ENCODE data around the gene DCLK2. TPM values are rescaled to one million over a fixed set of nuclear protein-coding genes. Genes with fewer than 3 reads are reported as not detected.

Gene DCLK2
- total RNA-seq, 2 experiments from 2014 or later: 0.07 TPM; not detected in 1

DNA sequence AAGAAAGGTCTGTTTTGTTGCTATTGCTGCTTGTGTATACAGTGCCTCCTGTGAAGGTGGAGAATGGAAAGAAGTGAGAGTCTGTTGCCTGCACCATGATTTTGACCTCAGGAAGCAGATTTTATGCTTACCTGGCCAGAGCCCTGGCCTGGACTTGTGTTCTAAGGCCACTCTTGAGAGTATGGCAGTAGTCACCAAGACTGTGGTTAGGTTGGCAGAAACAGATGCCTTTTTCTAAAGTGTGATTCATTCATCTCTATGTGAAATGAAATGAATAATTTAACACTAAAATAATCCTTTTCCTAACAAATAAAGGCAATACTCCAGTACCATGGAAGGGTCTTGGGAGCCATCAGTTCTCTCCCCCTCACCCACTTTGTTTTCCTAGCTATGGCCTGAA lies 161.8 kb downstream of the DCLK2 start:
- Mint-ChIP-seq H3K9me3 (ENCODE audit: low read depth) (no peaks in the 10 kb centered on the region), H3K36me3 (no peaks in the 10 kb centered on the region), H3K4me3 (no peak overlapping the region), H3K27ac (no peak overlapping the region), H3K4me1 (no peaks in the 10 kb centered on the region), H3K27me3 (peaks cover 17% of the 10 kb centered on the region)
- no peak for ATAC-seq
- CTCF ChIA-PET: no interaction called here
- DNase-seq: no peak

- Mint-ChIP-seq H3K4me3 (no peak overlapping the region), H3K36me3 (no peaks in the 10 kb centered on the region), H3K9me3 (ENCODE audit: low read depth) (no peaks in the 10 kb centered on the region), H3K27ac (no peak overlapping the region), H3K27me3 (peaks cover 10% of the 10 kb centered on the region), H3K4me1 (no peaks in the 10 kb centered on the region)
- CTCF ChIA-PET: interaction anchor here (0.7 to 1.7 kb wide), 9 partner anchors 20 to 624 kb away, joined by 3 to 7 read pairs (median 3); no protein-coding TSS in a partner anchor
- DNase-seq (no peak), ATAC-seq (peak; percentile 12)
Measured at GRCh38 chr4:150242820-150243458, 164.7 kb downstream of the DCLK2 start.

- no peaks in the 10 kb centered on the region for H3K36me3 Mint-ChIP-seq
- H3K9me3 Mint-ChIP-seq (ENCODE audit: low read depth): no peaks in the 10 kb centered on the region
- H3K27ac Mint-ChIP-seq: no peak overlapping the region
- ATAC-seq (no peak), DNase-seq (no peak)
- CTCF ChIA-PET: interaction anchor here (1.2 to 1.7 kb wide), 3 partner anchors 261 to 623 kb away, joined by 3 to 7 read pairs (median 5); no protein-coding TSS in a partner anchor
- H3K4me3 Mint-ChIP-seq: no peak overlapping the region
- H3K27me3 Mint-ChIP-seq: peaks cover 10% of the 10 kb centered on the region
- no peaks in the 10 kb centered on the region for H3K4me1 Mint-ChIP-seq
Measured at GRCh38 chr4:150243932-150244331, 165.7 kb downstream of the DCLK2 start.

GRCh38 chr4:150244600-150244999 lies 166.4 kb downstream of the DCLK2 start:
- Mint-ChIP-seq H3K27me3 (peaks cover 10% of the 10 kb centered on the region), H3K9me3 (ENCODE audit: low read depth) (no peaks in the 10 kb centered on the region), H3K4me3 (no peak overlapping the region), H3K27ac (no peak overlapping the region), H3K4me1 (no peaks in the 10 kb centered on the region), H3K36me3 (no peaks in the 10 kb centered on the region)
- CTCF ChIA-PET: interaction anchor here (1.2 kb wide), 1 partner anchor 622 kb away, joined by 3 read pairs; no protein-coding TSS in a partner anchor
- ATAC-seq: no peak
- no peak for DNase-seq

- Mint-ChIP-seq H3K4me1 (no peaks in the 10 kb centered on the region), H3K27me3 (peaks cover 7% of the 10 kb centered on the region), H3K27ac (no peak overlapping the region), H3K36me3 (no peaks in the 10 kb centered on the region), H3K4me3 (no peak overlapping the region), H3K9me3 (ENCODE audit: low read depth) (no peaks in the 10 kb centered on the region)
- DNase-seq: no peak
- no peak for ATAC-seq
- CTCF ChIA-PET: no interaction called here
Measured at GRCh38 chr4:150247184-150247583, 168.9 kb downstream of the DCLK2 start.

DNA sequence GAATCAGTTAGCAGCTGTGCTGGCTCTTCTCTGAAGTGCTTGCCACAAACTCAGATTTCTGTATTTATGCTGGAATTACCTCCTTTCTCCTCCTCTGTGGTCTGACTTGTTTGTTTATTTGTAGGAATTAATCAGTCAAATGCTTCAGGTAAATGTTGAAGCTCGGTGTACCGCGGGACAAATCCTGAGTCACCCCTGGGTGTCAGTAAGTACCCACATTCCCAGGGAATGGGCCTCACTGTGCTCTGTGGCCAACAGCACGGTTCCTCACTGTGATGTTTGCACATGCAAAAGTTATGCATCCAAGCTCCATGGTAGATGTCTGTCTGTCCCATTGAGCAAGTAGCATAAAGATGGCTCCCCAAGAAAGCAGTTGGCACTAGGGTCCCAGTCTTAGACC lies 169.9 kb downstream of the DCLK2 start:
- no peaks in the 10 kb centered on the region for H3K36me3 Mint-ChIP-seq
- no peak overlapping the region for H3K4me3 Mint-ChIP-seq
- H3K27ac Mint-ChIP-seq: no peak overlapping the region
- peaks cover 6% of the 10 kb centered on the region for H3K27me3 Mint-ChIP-seq
- DNase-seq (no peak), ATAC-seq (no peak)
- no peaks in the 10 kb centered on the region for H3K4me1 Mint-ChIP-seq
- CTCF ChIA-PET: no interaction called here
- no peaks in the 10 kb centered on the region for H3K9me3 Mint-ChIP-seq (ENCODE audit: low read depth)

- Mint-ChIP-seq H3K36me3 (no peaks in the 10 kb centered on the region), H3K4me1 (no peaks in the 10 kb centered on the region), H3K27ac (no peak overlapping the region), H3K27me3 (peaks cover 3% of the 10 kb centered on the region), H3K9me3 (ENCODE audit: low read depth) (no peaks in the 10 kb centered on the region), H3K4me3 (no peak overlapping the region)
- CTCF ChIA-PET: no interaction called here
- DNase-seq (no peak), ATAC-seq (peak; percentile 20)
Measured at GRCh38 chr4:150250293-150250997, 172.2 kb downstream of the DCLK2 start.

DNA sequence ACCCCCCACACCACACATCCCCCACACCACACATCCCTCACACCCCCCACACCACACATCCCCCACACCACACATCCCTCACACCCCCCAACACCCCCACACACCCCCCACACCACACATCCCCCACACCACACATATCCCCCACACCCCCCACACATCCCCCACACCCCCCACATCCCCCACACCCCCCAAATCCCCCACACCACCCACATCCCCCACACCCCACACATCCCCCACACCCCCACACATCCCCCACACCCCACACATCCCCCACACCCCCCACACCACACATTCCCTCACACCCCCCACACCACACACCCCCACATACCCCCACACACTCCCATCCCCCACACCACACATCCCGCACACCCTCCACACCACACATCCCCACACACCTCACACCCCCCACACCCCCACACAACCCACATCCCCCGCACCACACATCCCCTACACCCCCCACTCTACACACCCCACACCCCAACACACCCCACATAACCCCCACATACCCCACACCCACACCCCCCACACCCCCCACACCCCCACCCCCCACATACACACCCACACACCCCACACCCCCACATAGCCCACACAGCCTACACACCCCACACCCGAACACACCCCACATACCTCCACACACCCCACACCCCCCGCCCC lies 172.9 kb downstream of the DCLK2 start:
- H3K27me3 Mint-ChIP-seq: peaks cover 3% of the 10 kb centered on the region
- no peak overlapping the region for H3K4me3 Mint-ChIP-seq
- CTCF ChIA-PET: no interaction called here
- H3K36me3 Mint-ChIP-seq: no peaks in the 10 kb centered on the region
- no peak overlapping the region for H3K27ac Mint-ChIP-seq
- H3K9me3 Mint-ChIP-seq (ENCODE audit: low read depth): no peaks in the 10 kb centered on the region
- H3K4me1 Mint-ChIP-seq: no peaks in the 10 kb centered on the region
- DNase-seq (no peak), ATAC-seq (no peak)

DNA sequence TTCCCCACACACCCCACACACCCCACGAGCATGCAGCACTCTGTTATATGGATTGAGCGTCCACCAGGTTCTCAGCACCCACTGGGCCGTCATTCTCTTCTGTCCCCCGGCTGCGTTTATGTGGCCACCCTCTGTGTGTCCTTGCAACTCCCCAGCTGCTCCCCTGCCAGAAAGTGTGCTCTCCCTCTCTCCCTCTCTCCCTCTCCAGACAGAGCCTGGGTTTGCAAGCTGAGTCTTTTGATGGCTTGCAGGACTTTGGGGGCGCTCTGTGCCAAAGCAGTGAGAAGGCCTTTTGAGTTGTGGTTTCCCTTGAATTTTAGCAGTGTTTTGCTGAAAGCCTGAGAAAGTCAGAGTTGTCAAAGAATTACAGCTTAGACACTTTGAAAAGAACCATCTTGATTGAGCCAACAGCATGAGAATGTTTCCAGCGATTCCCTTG lies 173.5 kb downstream of the DCLK2 start:
- ATAC-seq: no peak
- H3K27me3 Mint-ChIP-seq: peaks cover 3% of the 10 kb centered on the region
- H3K27ac Mint-ChIP-seq: no peak overlapping the region
- DNase-seq: no peak
- CTCF ChIA-PET: no interaction called here
- no peaks in the 10 kb centered on the region for H3K4me1 Mint-ChIP-seq
- H3K9me3 Mint-ChIP-seq (ENCODE audit: low read depth): no peaks in the 10 kb centered on the region
- no peaks in the 10 kb centered on the region for H3K36me3 Mint-ChIP-seq
- H3K4me3 Mint-ChIP-seq: no peak overlapping the region

- DNase-seq: no peak
- no peak overlapping the region for H3K27ac Mint-ChIP-seq
- H3K27me3 Mint-ChIP-seq: no peaks in the 10 kb centered on the region
- H3K9me3 Mint-ChIP-seq (ENCODE audit: low read depth): no peaks in the 10 kb centered on the region
- H3K4me3 Mint-ChIP-seq: no peak overlapping the region
- CTCF ChIA-PET: no interaction called here
- no peak for ATAC-seq
- H3K4me1 Mint-ChIP-seq: no peaks in the 10 kb centered on the region
- no peaks in the 10 kb centered on the region for H3K36me3 Mint-ChIP-seq
Measured at GRCh38 chr4:150252306-150252705, 174.1 kb downstream of the DCLK2 start.

DNA sequence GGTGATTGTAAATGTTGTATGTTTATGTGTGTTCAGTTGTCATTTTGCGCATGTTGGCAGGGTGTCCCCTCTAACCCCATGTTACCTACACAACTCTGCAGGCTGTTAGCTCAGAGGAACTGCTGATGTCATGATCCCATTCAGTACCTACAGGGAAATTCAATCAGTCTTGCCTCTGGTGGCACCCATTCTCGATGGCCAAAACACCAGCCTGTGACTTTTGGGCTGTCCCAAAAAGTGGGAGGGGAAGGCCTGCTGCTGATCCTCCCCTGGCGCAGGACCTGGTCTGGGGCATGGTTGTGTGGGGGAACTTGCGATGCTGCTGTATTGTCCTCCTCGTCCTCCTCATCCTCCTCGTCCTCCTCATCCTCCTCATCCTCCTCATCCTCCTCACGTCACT lies 174.5 kb downstream of the DCLK2 start:
- no peak for ATAC-seq
- no peaks in the 10 kb centered on the region for H3K4me1 Mint-ChIP-seq
- CTCF ChIA-PET: no interaction called here
- no peak overlapping the region for H3K27ac Mint-ChIP-seq
- no peaks in the 10 kb centered on the region for H3K9me3 Mint-ChIP-seq (ENCODE audit: low read depth)
- no peak overlapping the region for H3K4me3 Mint-ChIP-seq
- DNase-seq: no peak
- H3K36me3 Mint-ChIP-seq: no peaks in the 10 kb centered on the region
- no peaks in the 10 kb centered on the region for H3K27me3 Mint-ChIP-seq

- CTCF ChIA-PET: no interaction called here
- no peak for ATAC-seq
- DNase-seq: no peak
- no peaks in the 10 kb centered on the region for H3K36me3 Mint-ChIP-seq
- H3K4me3 Mint-ChIP-seq: no peak overlapping the region
- no peaks in the 10 kb centered on the region for H3K9me3 Mint-ChIP-seq (ENCODE audit: low read depth)
- H3K27ac Mint-ChIP-seq: no peak overlapping the region
- H3K4me1 Mint-ChIP-seq: no peaks in the 10 kb centered on the region
- H3K27me3 Mint-ChIP-seq: no peaks in the 10 kb centered on the region
Measured at GRCh38 chr4:150253416-150253815, 175.2 kb downstream of the DCLK2 start.

- Mint-ChIP-seq H3K4me1 (no peaks in the 10 kb centered on the region), H3K36me3 (no peaks in the 10 kb centered on the region)
Measured at GRCh38 chr4:150253965-150254630, 175.9 kb downstream of the DCLK2 start.

More at GRCh38 chr4:150253965-150254630, 175.9 kb downstream of the DCLK2 start:
- Mint-ChIP-seq H3K9me3 (ENCODE audit: low read depth) (no peaks in the 10 kb centered on the region), H3K27ac (no peak overlapping the region), H3K27me3 (no peaks in the 10 kb centered on the region), H3K4me3 (no peak overlapping the region)
- no peak for ATAC-seq
- CTCF ChIA-PET: no interaction called here
- no peak for DNase-seq

Measured in activated CD8-positive, alpha-beta memory T cell treated with anti-CD3 and anti-CD28 coated beads, Interleukin-2, amount 10 ng/mL, durations not matched to agents 7 days and 5 days (primary cell).